H9 (cell line): ENCODE measurements around the gene BBOX1. TPM values are rescaled to one million over a fixed set of nuclear protein-coding genes. Genes with fewer than 3 reads are reported as not detected.

ENCODE experiments used
- DNase-seq: peaks from one replicate; pipeline ENCODE4 v3.0.0-alpha.2; 2017
- H2AFZ ChIP-seq: one replicate; pipeline ENCODE4 v1.6.1; 2013; ENCODE audit warnings: mild to moderate bottlenecking, low read length, control low read depth, moderate library complexity
- H2AK5ac ChIP-seq: 2 replicates; pipeline ENCODE4 v1.6.1; 2013; ENCODE audit warnings: low read length, control low read depth, mixed read lengths; ENCODE audit not compliant: insufficient read length
- H2BK120ac ChIP-seq: one replicate; pipeline ENCODE4 v1.6.1; 2013; ENCODE audit warnings: low read depth, mild to moderate bottlenecking, low read length, control low read depth, inconsistent platforms; ENCODE audit not compliant: poor library complexity, severe bottlenecking
- H2BK12ac ChIP-seq: 2 replicates; pipeline ENCODE4 v1.6.1; 2013; ENCODE audit warnings: low read length, control low read depth, mixed read lengths, low read depth; ENCODE audit not compliant: insufficient read length
- H2BK15ac ChIP-seq: 2 replicates; pipeline ENCODE4 v1.6.1; 2013; ENCODE audit warnings: low read depth, low read length, control low read depth
- H2BK20ac ChIP-seq: one replicate; pipeline ENCODE4 v1.6.1; 2013; ENCODE audit warnings: low read depth, mild to moderate bottlenecking, low read length, control low read depth, inconsistent platforms; ENCODE audit not compliant: poor library complexity, severe bottlenecking
- H2BK5ac ChIP-seq: 2 replicates; pipeline ENCODE4 v1.6.1; 2013; ENCODE audit warnings: low read length, control low read depth, mixed read lengths; ENCODE audit not compliant: insufficient read length
- H3K14ac ChIP-seq: 2 replicates; pipeline ENCODE4 v1.6.1; 2013; ENCODE audit warnings: low read length, control low read depth; ENCODE audit not compliant: insufficient read depth
- H3K18ac ChIP-seq: 2 replicates; pipeline ENCODE4 v1.6.1; 2013; ENCODE audit warnings: low read depth, mild to moderate bottlenecking, mixed read lengths, low read length, control low read depth; ENCODE audit not compliant: insufficient read length
- H3K23ac ChIP-seq: 2 replicates; pipeline ENCODE4 v1.6.1; 2013; ENCODE audit warnings: low read length, control low read depth, mixed read lengths, low read depth; ENCODE audit not compliant: insufficient read length
- H3K23me2 ChIP-seq: 2 replicates; pipeline ENCODE4 v1.6.1; 2013; ENCODE audit warnings: low read depth, mild to moderate bottlenecking, mixed read lengths, low read length, control low read depth; ENCODE audit not compliant: insufficient read length, poor library complexity, severe bottlenecking
- H3K27ac ChIP-seq: 2 replicates; pipeline ENCODE4 v1.5.1; 2013; ENCODE audit warnings: low read length, control low read depth, mixed read lengths, low read depth; ENCODE audit not compliant: insufficient read length
- H3K27me3 ChIP-seq: 2 replicates; pipeline ENCODE4 v1.6.1; 2013; ENCODE audit warnings: low read length, control low read depth, inconsistent platforms; ENCODE audit not compliant: insufficient read depth
- H3K4ac ChIP-seq: 2 replicates; pipeline ENCODE4 v1.6.1; 2013; ENCODE audit warnings: low read depth, mild to moderate bottlenecking, control low read depth, inconsistent platforms, low read length, moderate library complexity
- H3K4me1 ChIP-seq: 2 replicates; pipeline ENCODE4 v1.6.1; 2013; ENCODE audit warnings: low read length, control low read depth, inconsistent platforms; ENCODE audit not compliant: insufficient read depth
- H3K4me2 ChIP-seq: 2 replicates; pipeline ENCODE4 v1.6.1; 2013; ENCODE audit warnings: low read length, control low read depth, mixed read lengths; ENCODE audit not compliant: insufficient read length, insufficient read depth
- H3K56ac ChIP-seq: 2 replicates; pipeline ENCODE4 v1.6.1; 2013; ENCODE audit warnings: low read depth, mild to moderate bottlenecking, mixed read lengths, low read length, control low read depth; ENCODE audit not compliant: insufficient read length
- H3K79me1 ChIP-seq: 2 replicates; pipeline ENCODE4 v1.6.1; 2013; ENCODE audit warnings: low read depth, mild to moderate bottlenecking, moderate library complexity, low read length, control low read depth, inconsistent platforms; ENCODE audit not compliant: insufficient read depth, poor library complexity, severe bottlenecking
- H3K79me2 ChIP-seq: 2 replicates; pipeline ENCODE4 v1.6.1; 2013; ENCODE audit warnings: low read length, control low read depth, inconsistent platforms; ENCODE audit not compliant: insufficient read depth
- H3K9ac ChIP-seq: 2 replicates; pipeline ENCODE4 v1.6.1; 2013; ENCODE audit warnings: low read length, control low read depth, mixed read lengths; ENCODE audit not compliant: insufficient read length; ENCODE audit errors: extremely low read depth
- H3K9me3 ChIP-seq: one replicate; pipeline ENCODE4 v1.6.1; 2013; ENCODE audit warnings: low read depth, low read length, inconsistent platforms; ENCODE audit not compliant: control insufficient read depth
- H3T11ph ChIP-seq: one replicate; pipeline ENCODE4 v1.6.1; 2013; ENCODE audit warnings: mild to moderate bottlenecking, low read length, control low read depth, inconsistent platforms
- H4K20me1 ChIP-seq: one replicate; pipeline ENCODE4 v1.6.1; 2013; ENCODE audit not compliant: control insufficient read depth, insufficient read length, insufficient read depth
- H4K5ac ChIP-seq: 2 replicates; pipeline ENCODE4 v1.6.1; 2013; ENCODE audit warnings: low read depth, mild to moderate bottlenecking, mixed read lengths, low read length, control low read depth; ENCODE audit not compliant: insufficient read length
- H4K8ac ChIP-seq: replicated peaks from 2 replicates; pipeline ENCODE4 v1.6.1; 2013; ENCODE audit warnings: low read length, control low read depth, mixed read lengths, low read depth; ENCODE audit not compliant: insufficient read length
- H4K91ac ChIP-seq: 2 replicates; pipeline ENCODE4 v1.6.1; 2013; ENCODE audit warnings: low read depth, mild to moderate bottlenecking, moderate library complexity, mixed read lengths, low read length, control low read depth; ENCODE audit not compliant: insufficient read length
- H3K27ac Mint-ChIP-seq, 3 experiments: 2 replicates in 2 of 3; 3 replicates in 1 of 3; pipeline ENCODE4 v1.8.0; 2020 to 2021; ENCODE audit warnings: mixed read lengths in 3 of 3, mild to moderate bottlenecking in 1 of 3, moderate library complexity in 1 of 3
- H3K27me3 Mint-ChIP-seq: 2 replicates; pipeline ENCODE4 v1.8.0; 2021; ENCODE audit warnings: low read depth, mild to moderate bottlenecking, moderate library complexity, mixed read lengths
- H3K36me3 Mint-ChIP-seq, 3 experiments: 2 replicates in 2 of 3; 3 replicates in 1 of 3; pipeline ENCODE4 v1.8.0; 2020 to 2021; ENCODE audit warnings: low read depth in 3 of 3, mixed read lengths in 3 of 3; ENCODE audit not compliant: insufficient read depth in 1 of 3
- H3K4me1 Mint-ChIP-seq, 2 experiments: 2 replicates each; pipeline ENCODE4 v1.8.0; 2020; ENCODE audit warnings: mixed read lengths in 2 of 2
- H3K4me3 Mint-ChIP-seq, 2 experiments: 2 replicates in 1 of 2; 3 replicates in 1 of 2; pipeline ENCODE4 v1.8.0; 2020 to 2021; ENCODE audit warnings: mild to moderate bottlenecking in 2 of 2, mixed read lengths in 2 of 2, moderate library complexity in 1 of 2
- H3K9me3 Mint-ChIP-seq, 2 experiments: 2 replicates in 1 of 2; 3 replicates in 1 of 2; pipeline ENCODE4 v1.8.0; 2020; ENCODE audit warnings: mild to moderate bottlenecking in 2 of 2, mixed read lengths in 2 of 2, moderate library complexity in 1 of 2
- WGBS: extraction: QIAGEN DNeasy Blood & Tissue Kit; methylation state at CpG from one replicate; pipeline ENCODE4 v1.1.7; 2013; ENCODE audit warnings: missing lambda C conversion rate, low lambda C conversion rate, mixed read lengths; ENCODE audit not compliant: insufficient read length; ENCODE audit errors: extremely low coverage; 5-methylcytosine and 5-hydroxymethylcytosine counted together
- total RNA-seq: library from RNA; stranded (reverse); gene quantifications from 2 replicates; pipeline ENCODE4 v1.2.1, GENCODE V29; 2021
- TF ChIP-seq, protein P1 (sequence below): fragments of 200-600 bp; sonication (generic); conservative IDR thresholded peaks from 3 replicates; pipeline ENCODE4 v1.8.0; 2021; ENCODE audit warnings: antibody characterized with exemption, mild to moderate bottlenecking

BBOX1 gene
- total RNA-seq, 1 experiment from 2014 or later, result not detected

DNA sequence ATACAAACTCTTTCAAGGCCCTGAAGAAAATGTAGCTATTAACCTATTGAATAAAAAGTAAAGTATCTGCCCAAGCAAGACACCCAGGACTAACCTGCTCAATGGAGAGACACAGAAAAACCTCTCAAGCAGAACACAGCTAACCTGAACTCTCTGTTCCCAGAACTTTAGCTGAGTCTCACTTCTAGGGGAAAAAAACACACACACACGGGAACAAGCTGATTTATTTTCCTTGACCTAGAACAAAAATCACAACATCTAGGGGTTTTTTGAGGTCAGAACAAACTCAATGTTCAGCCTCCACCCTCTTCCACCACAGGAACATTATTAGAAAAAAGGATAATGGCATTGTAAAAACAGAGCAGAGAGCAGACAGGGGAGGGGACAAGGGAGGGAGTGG, 121.6 kb downstream of the BBOX1 start:
- H4K5ac ChIP-seq, result no peak overlapping the region
- no peak overlapping the region for H4K91ac ChIP-seq
- peaks cover 9% of the 10 kb centered on the region for H3K9me3 ChIP-seq
- no peaks in the 10 kb centered on the region for H3K79me2 ChIP-seq
- H3K14ac ChIP-seq, result no peak overlapping the region
- H3T11ph ChIP-seq, result no peak overlapping the region
- no peak overlapping the region for H2AK5ac ChIP-seq
- no peaks in the 10 kb centered on the region for H3K4me1 ChIP-seq
- H3K4me1 Mint-ChIP-seq, result no peaks in the 10 kb centered on the region
- no peaks in the 10 kb centered on the region for H3K27me3 Mint-ChIP-seq
- no peak overlapping the region for H3K27ac Mint-ChIP-seq
- no peak overlapping the region for H2BK15ac ChIP-seq
- peaks cover 13% of the 10 kb centered on the region in 2 experiments for H3K9me3 Mint-ChIP-seq
- DNase-seq, result no peak
- H3K18ac ChIP-seq, result no peak overlapping the region
- no peak overlapping the region for H2AFZ ChIP-seq
- H2BK12ac ChIP-seq, result no peak overlapping the region
- no peak overlapping the region for H2BK20ac ChIP-seq
- H3K4me3 Mint-ChIP-seq, result no peak overlapping the region
- no peak overlapping the region for H3K9ac ChIP-seq
- no peaks in the 10 kb centered on the region for H3K27me3 ChIP-seq
- no peaks in the 10 kb centered on the region for H3K79me1 ChIP-seq
- H4K20me1 ChIP-seq, result no peaks in the 10 kb centered on the region
- H3K4me2 ChIP-seq, result no peak overlapping the region
- H3K36me3 Mint-ChIP-seq, result peaks cover 2 to 13% (median 2%) of the 10 kb centered on the region in 3 experiments; a peak in 4 of 7 replicates
- H4K8ac ChIP-seq, result no peak overlapping the region
- H2BK120ac ChIP-seq, result no peak overlapping the region
- no CpG with 5 or more reads among the region's 1 CpG for WGBS
- no peak overlapping the region for H3K27ac ChIP-seq
- H3K4ac ChIP-seq, result no peak overlapping the region
- H3K23ac ChIP-seq, result no peak overlapping the region
- H3K23me2 ChIP-seq, result no peaks in the 10 kb centered on the region
- TF ChIP-seq, protein P1, sequence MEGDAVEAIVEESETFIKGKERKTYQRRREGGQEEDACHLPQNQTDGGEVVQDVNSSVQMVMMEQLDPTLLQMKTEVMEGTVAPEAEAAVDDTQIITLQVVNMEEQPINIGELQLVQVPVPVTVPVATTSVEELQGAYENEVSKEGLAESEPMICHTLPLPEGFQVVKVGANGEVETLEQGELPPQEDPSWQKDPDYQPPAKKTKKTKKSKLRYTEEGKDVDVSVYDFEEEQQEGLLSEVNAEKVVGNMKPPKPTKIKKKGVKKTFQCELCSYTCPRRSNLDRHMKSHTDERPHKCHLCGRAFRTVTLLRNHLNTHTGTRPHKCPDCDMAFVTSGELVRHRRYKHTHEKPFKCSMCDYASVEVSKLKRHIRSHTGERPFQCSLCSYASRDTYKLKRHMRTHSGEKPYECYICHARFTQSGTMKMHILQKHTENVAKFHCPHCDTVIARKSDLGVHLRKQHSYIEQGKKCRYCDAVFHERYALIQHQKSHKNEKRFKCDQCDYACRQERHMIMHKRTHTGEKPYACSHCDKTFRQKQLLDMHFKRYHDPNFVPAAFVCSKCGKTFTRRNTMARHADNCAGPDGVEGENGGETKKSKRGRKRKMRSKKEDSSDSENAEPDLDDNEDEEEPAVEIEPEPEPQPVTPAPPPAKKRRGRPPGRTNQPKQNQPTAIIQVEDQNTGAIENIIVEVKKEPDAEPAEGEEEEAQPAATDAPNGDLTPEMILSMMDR, result no peak
- H2BK5ac ChIP-seq, result no peak overlapping the region
- no peak overlapping the region for H3K56ac ChIP-seq
